ENCODE results near the gene HDHD2. TPM values are rescaled to one million over a fixed set of nuclear protein-coding genes. Genes with fewer than 3 reads are reported as not detected.

The HDHD2 gene
- total and polyA plus RNA-seq, 2 of the 13 experiments (the other 11 are each of a cell fraction or from before 2014, with no cell fraction given): 10.2 to 34.7 TPM

DNA sequence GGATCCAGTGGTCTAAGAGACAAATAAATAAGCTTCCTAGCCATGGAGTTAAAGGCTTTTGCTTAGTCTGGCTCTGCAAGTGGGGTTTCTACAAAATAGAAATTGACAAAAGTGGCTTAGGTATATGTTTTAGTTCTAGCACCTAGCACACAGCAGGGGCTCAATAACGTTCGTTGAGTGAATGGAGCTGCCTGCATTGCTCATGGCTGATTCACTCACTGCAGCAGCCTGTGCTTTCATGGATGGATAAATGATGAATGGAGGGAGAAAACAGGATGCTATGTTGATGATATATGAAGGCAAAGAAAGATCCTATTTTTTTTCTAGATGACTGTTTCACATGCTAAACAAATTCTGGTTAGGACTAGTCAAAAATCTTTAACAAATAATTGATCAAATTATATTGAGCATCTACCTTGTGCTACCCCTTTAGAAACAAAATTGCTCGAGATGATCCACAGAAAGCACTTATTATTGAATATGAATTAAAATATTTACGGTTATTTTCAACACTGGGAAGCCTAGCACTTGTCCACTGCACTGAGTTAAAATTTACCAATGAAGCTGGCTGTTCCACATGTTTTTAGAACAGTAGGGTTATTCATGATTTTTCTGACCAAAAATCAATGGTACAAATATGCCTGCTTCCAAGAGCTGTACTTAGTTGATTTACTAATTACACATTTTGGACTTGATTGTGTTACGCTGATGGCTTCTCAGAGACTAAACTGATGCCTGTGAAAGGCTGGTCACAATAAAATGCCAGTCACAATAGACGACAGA lies 39.6 kb downstream of the HDHD2 start (continued):
- TF ChIP-seq ZNF318 (CRISPR knock-in tag; IDR thresholded peaks at IDR 0.05) (no peak), TCF12 (IDR thresholded peaks at IDR 0.05) (no peak), TCF12 (CRISPR knock-in tag; IDR thresholded peaks at IDR 0.05) (no peak), HNRNPUL1 (IDR thresholded peaks at IDR 0.05; ENCODE audit: low read depth, low read length) (no peak), ISL2 (CRISPR knock-in tag; IDR thresholded peaks at IDR 0.05) (no peak), ZIK1 (CRISPR knock-in tag; IDR thresholded peaks at IDR 0.05; ENCODE audit: borderline replicate concordance, low read depth) (no peak), FOXJ3 (CRISPR knock-in tag; IDR thresholded peaks at IDR 0.05; ENCODE audit: borderline replicate concordance) (no peak), ZNF329 (CRISPR knock-in tag; IDR thresholded peaks at IDR 0.05; ENCODE audit: low read depth) (no peak), E2F5 (CRISPR knock-in tag; conservative IDR thresholded peaks at IDR 0.05) (no peak), MAFG (CRISPR knock-in tag; IDR thresholded peaks at IDR 0.05) (no peak), ZNF30 (CRISPR knock-in tag; IDR thresholded peaks at IDR 0.05) (no peak)
